Stimulated activated CD8-positive, alpha-beta memory T cell treated with anti-CD3 and anti-CD28 coated beads, Interleukin-2, amount 100 ng/mL, for 1 hour (primary cell): ENCODE results near the gene SLC23A1.

Experiments used
- DNase-seq, 2 donors: peaks; one replicate each; pipeline ENCODE4 v3.0.0-alpha.2; 2020; ENCODE audit warnings: low read depth in 2 of 2

The SLC23A1 gene

GRCh38 chr5:139407517-139407916 is 24.4 kb upstream of the SLC23A1 start:
- no peak for DNase-seq

GRCh38 chr5:139406963-139407362 is 23.9 kb upstream of the SLC23A1 start:
- no peak for DNase-seq

- no peak for DNase-seq
Observed at GRCh38 chr5:139404484-139404840, 21.4 kb upstream of the SLC23A1 start.

GRCh38 chr5:139403787-139404483 is 20.8 kb upstream of the SLC23A1 start, which contains the start of gene SPATA24:
Gene SPATA24, minus strand, starts transcription at chr5:139404089. Its CDS starts 29 bp downstream, at chr5:139404060.
- peak; percentile 92 to 96 for DNase-seq

DNA sequence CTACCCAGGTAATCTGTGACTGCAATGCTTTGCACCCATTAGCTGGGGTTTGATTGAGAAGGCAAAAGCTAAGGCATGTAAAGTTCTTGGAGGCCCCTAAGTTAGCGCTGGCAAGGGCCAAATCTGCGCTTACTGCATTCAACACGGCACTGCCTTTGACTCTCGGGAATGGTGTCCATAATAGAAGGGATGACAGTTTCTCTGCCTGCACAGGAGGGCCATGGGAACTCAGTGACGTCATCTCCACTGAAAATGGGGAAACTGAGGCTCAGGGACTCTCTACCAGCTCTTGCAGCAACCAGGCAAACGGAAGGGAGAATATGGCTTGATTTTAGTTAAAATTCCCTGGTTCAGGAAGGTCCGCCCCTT is 20.3 kb upstream of the SLC23A1 start:
- no peak for DNase-seq

GRCh38 chr5:139402561-139403158 is 19.6 kb upstream of the SLC23A1 start:
- DNase-seq = no peak

DNA sequence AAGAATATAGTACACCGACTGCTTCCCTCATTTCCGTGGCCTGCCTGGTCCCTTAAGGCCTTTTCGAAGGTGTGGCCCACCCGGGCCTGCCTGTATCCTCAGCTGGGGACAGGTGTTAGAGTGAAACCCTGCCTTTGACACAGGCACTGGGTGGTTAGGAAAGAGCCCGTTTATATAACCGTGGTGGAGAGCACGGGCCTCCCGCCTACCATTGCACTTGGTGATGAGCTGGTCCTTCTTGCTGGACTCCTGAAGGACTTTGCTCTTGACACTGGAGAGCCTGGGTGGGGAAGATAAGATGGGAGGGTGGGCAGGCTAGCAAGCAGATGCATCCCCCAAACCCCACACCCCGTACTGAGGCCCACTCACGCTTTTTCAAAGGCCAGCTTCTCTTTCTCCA is 18.4 kb upstream of the SLC23A1 start:
- no peak for DNase-seq

- DNase-seq = no peak
Observed at GRCh38 chr5:139399501-139400121, 16.5 kb upstream of the SLC23A1 start.

DNA sequence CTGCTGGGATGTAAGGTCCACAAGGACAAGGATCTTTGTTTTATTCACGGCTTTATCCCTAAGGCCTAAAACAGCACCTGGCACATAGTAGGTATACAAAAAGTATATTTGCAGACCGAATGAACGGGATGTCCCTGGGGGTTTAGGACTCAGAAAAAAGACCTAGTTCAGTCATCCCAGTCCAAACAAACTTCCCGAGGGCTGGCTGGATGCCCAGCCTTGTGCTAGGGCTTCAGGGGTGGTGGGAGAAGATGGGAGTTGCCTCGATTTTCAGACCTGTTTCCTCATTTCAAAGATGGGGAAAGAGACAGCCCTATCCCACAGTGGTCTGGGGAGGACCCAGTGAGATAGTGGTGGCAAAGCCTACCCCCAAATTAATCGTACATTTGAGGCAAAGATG is 14.8 kb upstream of the SLC23A1 start:
- DNase-seq = no peak

- DNase-seq = no peak
Observed at GRCh38 chr5:139396691-139397090, 13.6 kb upstream of the SLC23A1 start.

DNA sequence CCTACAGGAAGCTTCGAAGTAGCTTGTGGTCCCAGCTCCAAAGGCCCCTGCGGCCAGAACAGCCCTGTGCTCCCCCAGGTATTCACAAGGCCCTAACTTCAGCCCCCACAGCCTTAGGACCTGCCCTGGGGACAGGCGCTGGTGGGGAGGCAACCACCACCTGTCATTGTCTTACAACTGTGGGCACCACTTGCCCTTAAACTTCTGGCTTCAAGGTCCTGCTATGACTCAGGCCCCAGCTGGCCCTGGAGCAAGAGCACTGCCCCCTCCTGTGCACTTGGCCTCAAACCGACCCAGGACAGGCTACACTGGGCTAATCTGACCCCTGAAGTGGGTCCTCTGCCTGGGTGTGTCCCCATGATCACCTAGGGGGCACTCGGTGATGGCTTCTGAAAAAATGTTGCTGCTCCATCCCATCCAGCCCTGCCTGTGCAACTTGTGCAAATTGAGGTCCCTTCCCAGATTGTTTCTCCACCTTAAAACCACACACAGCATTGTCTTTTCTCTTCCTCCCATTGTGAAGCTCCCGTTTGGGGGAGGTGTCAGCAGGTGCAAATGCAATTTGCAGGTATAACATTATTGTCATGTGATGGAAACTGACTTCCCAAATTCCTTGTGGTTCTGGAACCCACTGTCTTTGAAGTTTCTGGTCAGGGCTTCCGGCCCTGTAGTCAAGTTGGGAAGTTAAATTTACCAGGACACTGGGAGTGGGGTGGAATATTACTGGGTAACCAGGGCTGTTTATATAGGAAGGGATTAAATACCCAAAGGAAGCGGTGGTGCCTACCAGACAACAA is 12.9 kb upstream of the SLC23A1 start:
- DNase-seq = no peak

DNA sequence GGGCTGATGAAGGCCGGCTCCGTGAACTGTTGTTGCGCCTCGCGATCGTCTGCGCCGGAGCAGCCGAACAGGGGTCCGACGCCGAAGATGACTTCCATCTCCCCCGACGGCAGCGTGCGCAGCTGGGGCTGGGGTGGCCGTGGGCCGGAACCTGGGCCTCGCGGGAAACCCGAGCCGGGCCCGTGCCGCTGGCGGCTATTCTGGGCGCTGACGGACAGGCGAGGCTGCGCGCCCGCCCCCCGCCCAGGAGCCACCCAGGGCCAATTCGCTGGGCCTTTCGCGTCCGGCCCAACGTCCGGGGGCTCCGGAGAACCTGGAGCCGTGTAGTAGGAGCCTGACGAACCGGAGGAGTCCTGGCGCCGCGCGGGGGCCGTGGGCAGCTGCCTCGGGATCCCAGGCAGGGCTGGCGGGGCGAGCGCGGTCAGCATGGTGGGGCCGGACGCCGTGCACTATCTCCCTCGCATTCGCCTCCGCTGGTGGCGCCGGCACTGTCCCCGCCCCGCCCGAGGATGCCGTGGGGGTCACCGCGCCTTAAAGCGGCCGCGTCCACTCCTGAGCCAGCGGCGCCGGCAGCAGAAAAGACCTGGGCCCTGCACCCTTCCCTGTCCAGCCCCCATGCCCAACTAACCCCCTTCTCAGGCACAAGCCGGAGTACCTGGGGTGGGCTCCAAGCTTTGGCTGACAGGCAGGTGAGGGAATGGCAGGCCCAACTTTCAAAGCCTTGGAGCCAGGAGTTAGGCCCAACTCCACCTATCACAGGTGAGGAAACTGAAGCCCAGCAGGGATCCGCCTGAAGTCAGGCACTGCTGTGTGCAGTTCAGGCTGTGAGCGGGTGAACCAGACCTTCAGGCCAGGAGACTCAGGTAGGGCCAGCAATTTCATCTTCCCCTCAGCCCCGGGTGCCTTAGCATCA is 11.8 kb upstream of the SLC23A1 start, which contains the start of gene PROB1:
PROB1 (minus strand) TSS at position 451 of the 913 bp plus-strand sequence; CDS start at position 428, 23 bp downstream.
- no peak for DNase-seq

GRCh38 chr5:139394123-139394653 is 11.1 kb upstream of the SLC23A1 start:
- DNase-seq = peak in 1 of 2 donors; percentile 39

- DNase-seq = no peak
Observed at GRCh38 chr5:139393497-139394122, 10.5 kb upstream of the SLC23A1 start.

GRCh38 chr5:139392678-139393496 is 9.8 kb upstream of the SLC23A1 start:
- DNase-seq = peak; percentile 39 to 56

- DNase-seq = no peak
Observed at GRCh38 chr5:139392324-139392677, 9.2 kb upstream of the SLC23A1 start.

GRCh38 chr5:139391570-139392323 is 8.7 kb upstream of the SLC23A1 start:
- DNase-seq = no peak

- no peak for DNase-seq
Observed at GRCh38 chr5:139390639-139391569, 7.8 kb upstream of the SLC23A1 start.
